HEK293 (cell line): ENCODE measurements around the gene TRIM47.

ENCODE experiments used
- ZBTB7A ChIP-seq: fragments of 450-650 bp; formaldehyde crosslinking; IDR thresholded peaks from 2 replicates; pipeline ENCODE4 v1.5.1; 2016; ENCODE audit warnings: low read depth, missing biosample characterization, missing genetic modification characterization
- ZNF138 ChIP-seq: fragments of 450-650 bp; formaldehyde crosslinking; IDR thresholded peaks from 2 replicates; pipeline ENCODE4 v1.5.1; 2016; ENCODE audit warnings: missing biosample characterization, missing genetic modification characterization, borderline replicate concordance
- TF ChIP-seq, protein P1 (sequence below): fragments of 450-650 bp; formaldehyde crosslinking; IDR thresholded peaks from 2 replicates; pipeline ENCODE4 v1.5.1; 2016; ENCODE audit warnings: missing biosample characterization, missing genetic modification characterization
- TF ChIP-seq, protein P2 (sequence below): fragments of 450-650 bp; formaldehyde crosslinking; IDR thresholded peaks from 2 replicates; pipeline ENCODE4 v1.5.1; 2016; ENCODE audit warnings: missing biosample characterization, missing genetic modification characterization
- TF ChIP-seq, protein P3 (sequence below): fragments of 450-650 bp; formaldehyde crosslinking; IDR thresholded peaks from 2 replicates; pipeline ENCODE4 v1.5.1; 2017; ENCODE audit warnings: missing biosample characterization, missing genetic modification characterization

DNA sequence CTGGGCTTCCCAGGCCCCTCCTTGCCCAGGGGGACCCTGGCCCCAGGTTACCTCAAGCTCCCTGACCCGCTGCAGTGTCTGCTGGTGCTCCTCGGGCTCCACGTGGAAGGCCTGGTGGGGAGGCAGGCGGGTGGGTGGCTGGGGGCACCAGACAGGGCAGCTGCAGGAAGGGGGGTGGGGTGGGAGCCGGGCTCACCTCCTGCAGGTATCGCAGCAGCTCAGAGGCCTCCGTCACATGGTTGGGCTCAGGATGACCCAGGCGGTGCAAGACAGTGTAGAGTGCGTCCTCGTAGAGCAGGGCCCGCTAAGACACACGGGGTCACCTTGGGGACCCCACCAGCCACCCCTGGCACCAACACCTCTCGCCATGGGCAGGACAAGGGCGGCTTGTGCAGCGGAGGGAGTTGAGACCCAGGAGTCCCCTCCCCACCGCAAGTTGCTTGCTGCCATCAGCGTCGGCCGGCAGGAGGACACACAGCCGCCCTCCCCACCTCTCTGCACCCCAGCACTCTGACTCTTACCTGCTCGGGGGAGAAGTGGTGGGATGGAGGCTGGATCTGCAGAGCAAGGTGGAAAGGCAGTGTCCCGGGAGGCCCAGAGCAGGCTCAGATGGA is 35.3 kb downstream of the TRIM47 start:
- TF ChIP-seq, protein P1, sequence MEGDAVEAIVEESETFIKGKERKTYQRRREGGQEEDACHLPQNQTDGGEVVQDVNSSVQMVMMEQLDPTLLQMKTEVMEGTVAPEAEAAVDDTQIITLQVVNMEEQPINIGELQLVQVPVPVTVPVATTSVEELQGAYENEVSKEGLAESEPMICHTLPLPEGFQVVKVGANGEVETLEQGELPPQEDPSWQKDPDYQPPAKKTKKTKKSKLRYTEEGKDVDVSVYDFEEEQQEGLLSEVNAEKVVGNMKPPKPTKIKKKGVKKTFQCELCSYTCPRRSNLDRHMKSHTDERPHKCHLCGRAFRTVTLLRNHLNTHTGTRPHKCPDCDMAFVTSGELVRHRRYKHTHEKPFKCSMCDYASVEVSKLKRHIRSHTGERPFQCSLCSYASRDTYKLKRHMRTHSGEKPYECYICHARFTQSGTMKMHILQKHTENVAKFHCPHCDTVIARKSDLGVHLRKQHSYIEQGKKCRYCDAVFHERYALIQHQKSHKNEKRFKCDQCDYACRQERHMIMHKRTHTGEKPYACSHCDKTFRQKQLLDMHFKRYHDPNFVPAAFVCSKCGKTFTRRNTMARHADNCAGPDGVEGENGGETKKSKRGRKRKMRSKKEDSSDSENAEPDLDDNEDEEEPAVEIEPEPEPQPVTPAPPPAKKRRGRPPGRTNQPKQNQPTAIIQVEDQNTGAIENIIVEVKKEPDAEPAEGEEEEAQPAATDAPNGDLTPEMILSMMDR (tag by site-specific recombination) = no peak
- TF ChIP-seq, protein P2, sequence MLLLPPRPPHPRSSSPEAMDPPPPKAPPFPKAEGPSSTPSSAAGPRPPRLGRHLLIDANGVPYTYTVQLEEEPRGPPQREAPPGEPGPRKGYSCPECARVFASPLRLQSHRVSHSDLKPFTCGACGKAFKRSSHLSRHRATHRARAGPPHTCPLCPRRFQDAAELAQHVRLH (tag by site-specific recombination) = no peak
- TF ChIP-seq ZBTB7A (no peak), ZNF138 (tag by site-specific recombination) (no peak)
- TF ChIP-seq, protein P3, sequence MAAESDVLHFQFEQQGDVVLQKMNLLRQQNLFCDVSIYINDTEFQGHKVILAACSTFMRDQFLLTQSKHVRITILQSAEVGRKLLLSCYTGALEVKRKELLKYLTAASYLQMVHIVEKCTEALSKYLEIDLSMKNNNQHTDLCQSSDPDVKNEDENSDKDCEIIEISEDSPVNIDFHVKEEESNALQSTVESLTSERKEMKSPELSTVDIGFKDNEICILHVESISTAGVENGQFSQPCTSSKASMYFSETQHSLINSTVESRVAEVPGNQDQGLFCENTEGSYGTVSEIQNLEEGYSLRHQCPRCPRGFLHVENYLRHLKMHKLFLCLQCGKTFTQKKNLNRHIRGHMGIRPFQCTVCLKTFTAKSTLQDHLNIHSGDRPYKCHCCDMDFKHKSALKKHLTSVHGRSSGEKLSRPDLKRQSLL (tag by site-specific recombination) = no peak
